A172 (cell line): Measurements from ENCODE around the gene MMP25. TPM values are rescaled to one million over a fixed set of nuclear protein-coding genes. Genes with fewer than 3 reads are reported as not detected.

Experiments used
- DNase-seq: peaks from one replicate; pipeline ENCODE4 v3.0.0-alpha.2; 2015; ENCODE audit warnings: low spot score
- total RNA-seq: library from RNA; depleted of rRNA; stranded (reverse); fragments of >200 nt; shearing (Covaris generic); gene quantifications from 2 replicates; pipeline ENCODE4 v1.2.3, GENCODE V29; 2014; rRNA removed

The MMP25 gene, protein sequence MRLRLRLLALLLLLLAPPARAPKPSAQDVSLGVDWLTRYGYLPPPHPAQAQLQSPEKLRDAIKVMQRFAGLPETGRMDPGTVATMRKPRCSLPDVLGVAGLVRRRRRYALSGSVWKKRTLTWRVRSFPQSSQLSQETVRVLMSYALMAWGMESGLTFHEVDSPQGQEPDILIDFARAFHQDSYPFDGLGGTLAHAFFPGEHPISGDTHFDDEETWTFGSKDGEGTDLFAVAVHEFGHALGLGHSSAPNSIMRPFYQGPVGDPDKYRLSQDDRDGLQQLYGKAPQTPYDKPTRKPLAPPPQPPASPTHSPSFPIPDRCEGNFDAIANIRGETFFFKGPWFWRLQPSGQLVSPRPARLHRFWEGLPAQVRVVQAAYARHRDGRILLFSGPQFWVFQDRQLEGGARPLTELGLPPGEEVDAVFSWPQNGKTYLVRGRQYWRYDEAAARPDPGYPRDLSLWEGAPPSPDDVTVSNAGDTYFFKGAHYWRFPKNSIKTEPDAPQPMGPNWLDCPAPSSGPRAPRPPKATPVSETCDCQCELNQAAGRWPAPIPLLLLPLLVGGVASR
- 0.53 and 1.6 TPM in 2 replicates for total RNA-seq

DNA sequence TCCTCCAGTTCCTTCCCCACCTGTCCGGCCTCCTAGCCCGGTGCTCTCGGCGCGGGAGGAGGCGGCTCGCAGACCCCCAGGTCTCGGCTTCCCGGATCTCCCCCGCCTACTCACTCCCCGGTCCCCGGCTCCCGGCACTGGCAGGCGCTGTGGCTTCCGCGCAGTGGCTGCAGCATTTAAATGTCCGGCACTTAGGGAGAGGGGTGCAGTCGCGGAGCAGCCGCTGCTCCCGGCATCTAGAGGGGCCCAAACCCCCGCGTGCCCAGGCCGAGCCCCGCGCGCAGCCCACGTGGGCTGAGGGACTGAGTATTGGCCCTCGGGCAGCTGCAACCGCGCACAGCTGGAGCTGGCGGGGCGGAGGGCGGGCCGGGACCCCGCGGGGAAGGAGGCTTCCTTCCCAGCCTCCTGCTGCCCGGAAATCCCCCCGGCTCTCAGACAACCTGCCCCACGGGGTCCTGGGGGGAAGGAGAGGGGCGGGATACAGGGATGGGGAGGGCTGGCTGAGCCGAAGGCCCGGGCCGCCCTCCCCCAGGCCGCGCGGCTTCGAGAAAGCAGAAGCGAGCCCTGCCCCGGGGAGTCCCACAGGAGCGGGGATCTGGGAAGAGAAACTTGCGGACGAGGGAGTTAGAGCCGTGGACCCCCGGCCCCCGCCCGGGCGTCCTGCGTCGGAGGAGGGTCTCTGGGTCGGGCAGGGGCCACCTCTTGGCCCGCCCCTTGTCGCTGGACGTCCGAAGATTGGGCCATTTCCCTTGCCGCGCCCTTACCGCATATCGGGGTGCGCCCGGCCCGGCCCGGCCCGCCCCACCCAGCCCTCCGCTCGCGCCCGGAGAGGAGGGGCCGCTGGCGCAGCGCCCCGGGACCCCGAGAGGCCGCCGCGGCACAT, at the start of gene MMP25:
MMP25 (plus strand) TSS at position 804 of the 883 bp plus-strand sequence. CDS start 357 bp downstream, outside the sequence.
- DNase-seq: no peak

DNA sequence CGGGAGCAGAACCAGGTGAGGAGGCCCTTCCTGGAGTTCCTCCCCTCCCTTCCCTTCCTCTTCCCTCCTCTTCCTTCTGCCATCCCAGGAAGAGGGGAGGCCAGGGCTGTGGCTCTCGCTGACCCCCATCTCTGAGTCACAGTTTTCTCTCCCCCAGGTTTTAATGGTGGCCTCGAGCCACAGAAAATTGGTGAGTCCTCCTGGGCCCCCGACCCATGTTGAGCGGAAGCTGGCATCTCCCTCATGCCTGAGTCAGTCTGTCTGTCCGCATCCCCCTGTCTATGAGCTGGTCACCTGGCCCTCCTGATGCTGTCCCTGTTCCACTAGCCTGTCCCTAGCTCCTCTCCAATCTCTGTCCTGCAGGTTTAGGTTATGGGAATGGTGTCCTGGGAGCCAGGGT, 46.4 kb upstream of the MMP25 start:
- no peak for DNase-seq

DNA sequence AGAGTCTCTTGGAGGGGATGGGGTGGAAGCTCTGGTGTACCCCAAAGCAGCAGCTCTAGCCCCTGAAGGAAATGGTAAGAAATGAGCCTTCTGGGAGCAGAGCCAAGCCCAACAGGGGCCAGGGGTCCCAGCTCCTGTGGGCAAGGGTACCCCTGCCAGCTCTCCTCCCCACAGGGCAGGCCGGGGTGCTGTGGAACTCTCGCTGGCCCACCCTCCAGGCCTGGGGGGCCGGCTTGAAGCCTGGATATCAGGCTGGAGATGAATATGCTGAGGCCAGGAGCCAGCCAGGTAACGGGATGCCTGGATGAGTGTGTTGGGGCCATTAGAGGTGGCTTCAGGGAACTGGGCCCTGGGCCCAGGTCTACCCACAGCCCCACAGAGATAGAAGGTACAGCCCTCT, 45.8 kb upstream of the MMP25 start:
- DNase-seq: no peak

DNA sequence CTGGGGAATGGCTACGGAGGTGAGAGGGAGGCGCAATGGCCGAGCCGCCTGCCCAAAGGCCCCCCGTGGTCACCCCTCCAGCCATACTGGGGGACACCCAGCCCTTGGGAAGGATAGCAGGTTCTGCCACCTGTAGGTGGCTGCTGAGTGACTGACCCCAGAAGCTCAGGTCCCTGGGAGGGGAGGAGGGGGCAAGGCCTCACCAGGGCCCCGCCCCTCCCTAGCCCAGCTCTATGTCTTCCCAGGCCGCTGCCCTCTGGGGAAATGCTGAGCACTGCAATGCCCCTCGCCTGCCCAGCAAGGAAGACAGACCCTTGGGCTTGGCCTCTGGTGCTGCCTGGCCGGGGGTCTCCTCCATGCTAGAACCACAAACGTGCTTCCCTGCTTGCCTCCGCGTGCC, 45.0 kb upstream of the MMP25 start:
- DNase-seq: no peak

DNA sequence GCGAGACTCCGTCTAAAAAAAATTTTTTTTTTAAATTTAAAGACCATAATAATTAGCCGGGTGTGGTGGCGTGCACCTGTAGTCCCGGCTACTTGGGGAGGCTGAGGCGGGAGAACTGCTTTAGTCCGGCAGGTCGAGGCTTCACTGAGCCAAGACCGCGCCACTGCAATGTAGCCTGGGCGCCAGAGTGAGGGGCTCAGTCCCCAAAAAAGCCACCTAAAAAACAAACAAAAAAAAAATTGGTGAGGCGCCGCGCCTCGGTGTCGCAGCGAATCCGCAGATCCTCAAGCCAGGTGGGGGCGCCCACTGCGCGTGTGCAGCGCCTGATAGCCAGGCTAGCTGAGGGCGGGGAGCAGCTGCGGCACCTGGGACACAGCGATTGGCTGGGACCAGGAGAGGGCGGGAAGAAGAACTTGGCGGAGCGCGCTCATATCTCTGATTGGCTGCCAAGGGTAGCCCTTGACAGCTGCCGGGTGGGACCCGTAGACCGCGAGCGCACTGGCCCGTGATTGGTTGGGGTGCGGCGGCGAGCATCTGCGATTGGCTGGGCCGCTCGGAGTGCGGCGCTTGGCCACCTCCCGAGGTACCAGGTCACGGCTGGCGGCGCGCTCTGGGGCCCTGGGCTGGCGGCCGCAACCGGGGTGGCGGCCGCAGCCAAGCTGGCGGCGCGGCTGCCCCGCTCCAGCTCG, 42.6 kb upstream of the MMP25 start:
- DNase-seq: peak; percentile 99

DNA sequence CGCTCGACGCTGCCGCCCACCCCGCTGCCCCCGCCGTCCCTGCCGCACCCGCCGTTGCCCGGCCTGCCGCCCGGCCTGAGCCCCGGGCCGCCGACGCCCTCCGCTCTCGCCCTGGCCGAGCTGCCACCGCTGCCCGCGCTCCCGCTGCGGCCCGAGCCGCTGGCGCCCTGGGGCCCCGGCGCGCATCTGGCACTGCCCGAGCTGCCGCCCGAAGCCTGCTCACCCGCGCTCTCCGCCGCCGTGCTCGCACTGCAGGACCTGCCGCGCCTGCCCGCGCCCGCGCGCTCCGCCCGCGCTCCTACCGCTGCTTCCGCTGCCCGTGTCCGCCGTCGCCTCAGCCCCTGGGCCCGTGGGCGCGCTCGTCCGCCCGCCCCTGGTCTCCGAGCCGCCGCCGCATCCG, 42.0 kb upstream of the MMP25 start:
- DNase-seq: no peak

DNA sequence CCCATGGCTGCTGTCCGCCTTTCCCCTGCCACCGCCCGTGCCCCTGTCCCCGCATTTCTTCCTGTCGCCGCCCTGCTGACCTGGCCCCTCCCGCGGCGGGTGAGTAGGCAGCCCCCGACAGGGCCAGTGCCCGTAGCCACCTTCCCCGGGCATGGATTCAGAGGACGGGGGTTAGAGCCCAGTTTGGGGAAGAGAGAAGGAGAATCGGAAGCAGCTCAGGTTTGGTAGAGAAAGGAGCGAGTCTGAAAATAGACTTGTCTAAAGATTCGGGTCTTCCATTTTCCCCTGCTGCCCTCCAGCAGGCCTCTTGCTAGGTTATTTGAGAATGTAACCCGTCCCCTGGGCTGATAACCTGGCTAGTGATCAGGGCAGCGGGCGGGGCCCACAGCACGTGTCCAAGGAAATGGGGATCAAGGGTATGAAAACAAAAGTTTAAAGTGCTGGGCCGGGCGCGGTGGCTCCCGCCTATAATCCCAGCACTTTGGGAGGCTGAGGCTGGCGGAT, 41.5 kb upstream of the MMP25 start:
- DNase-seq: no peak

DNA sequence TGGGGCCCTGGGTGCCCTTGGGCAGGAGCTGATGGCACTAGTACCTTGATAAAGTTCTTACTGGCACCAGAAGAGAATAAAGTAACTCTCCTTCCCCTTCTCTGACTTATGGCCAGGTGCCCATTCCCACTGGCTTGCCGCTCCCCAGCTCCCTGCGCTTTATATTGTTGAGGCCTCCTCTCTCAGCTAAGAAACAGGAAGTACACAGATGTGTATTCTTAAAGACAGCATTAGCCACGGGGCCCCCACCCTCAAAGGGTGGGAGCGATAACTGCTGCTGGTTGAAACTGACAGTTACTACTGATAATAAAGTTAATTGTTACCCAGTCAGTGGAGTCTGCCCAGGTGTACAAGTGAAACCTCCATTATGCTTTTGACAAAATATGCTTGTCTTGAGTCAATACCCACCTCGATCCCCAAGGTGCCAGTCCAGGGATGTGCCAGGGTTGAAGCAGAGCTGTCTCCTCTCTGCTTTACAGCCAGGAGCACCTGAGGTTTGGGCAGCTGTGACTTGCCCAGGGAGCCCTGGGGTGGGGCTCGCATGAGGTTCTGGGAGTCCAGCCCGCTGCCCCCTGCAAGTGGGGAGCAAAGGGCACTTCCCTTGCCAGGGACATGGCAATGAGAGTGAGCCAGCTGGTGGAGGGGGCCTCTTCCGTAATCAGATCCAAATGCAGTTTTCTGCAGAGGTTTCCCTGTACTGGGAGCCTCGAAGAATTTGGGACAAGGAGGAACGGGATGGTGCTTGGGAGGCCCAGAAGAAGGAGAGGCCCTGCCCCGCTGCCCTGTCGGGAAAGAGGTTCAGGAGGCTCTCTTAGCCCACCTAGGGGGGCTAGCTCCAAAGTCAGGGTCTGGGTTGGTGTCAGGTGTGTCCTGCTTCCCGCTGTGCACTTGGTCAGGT, 39.1 kb upstream of the MMP25 start:
- DNase-seq: no peak

DNA sequence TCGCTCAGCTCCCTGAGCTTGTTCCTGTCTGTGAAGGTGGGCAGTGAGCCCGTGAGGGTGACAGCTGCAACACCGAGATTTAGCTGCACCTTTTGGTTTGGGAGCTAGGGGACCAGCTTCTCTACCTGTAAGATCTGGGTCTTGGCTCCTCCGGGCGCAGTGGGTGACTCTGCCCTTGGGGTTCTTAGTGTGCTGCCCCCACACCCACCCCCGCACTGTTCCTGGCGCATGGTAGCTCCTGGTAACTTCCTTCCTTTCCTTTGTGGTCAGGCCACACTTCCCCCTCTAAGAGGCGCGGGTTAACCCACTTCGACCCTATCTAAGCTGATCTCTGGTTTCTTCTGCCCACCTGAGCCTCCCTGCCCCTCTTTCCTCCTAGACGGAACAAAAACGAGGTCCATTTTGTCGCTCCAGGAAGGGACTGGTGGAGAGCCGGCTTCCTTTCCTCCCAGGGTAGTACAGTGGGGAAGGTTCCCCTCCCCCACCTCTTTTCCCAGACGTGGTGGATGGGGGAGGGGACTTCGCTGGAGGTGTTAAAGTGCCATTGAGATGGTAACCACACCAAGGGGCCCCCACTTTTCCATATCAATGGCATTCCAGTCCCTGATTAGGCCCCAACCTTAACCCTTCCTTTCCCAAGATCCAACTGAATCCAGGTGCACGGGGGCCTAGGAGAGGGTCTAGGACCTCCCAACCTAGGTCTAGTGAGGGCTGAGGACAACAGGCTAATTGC, 38.2 kb upstream of the MMP25 start:
- no peak for DNase-seq

DNA sequence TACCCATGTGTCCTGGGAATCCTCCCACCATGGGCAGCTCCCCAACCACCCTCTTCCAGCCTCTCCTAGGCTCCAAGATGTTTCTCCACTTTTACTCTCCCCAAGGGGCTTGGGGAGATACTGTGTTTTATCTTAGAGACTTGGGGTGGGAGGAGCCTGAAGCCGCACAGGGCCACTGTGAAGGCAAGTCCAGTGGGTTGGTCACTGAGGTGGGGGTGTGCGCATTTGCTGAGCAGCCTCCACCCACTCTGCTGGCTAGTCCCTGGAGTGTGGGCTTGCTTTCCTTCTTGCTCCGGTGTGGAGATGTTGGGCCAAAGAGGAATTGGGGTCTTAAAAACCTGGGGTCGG, 37.7 kb upstream of the MMP25 start:
- no peak for DNase-seq

DNA sequence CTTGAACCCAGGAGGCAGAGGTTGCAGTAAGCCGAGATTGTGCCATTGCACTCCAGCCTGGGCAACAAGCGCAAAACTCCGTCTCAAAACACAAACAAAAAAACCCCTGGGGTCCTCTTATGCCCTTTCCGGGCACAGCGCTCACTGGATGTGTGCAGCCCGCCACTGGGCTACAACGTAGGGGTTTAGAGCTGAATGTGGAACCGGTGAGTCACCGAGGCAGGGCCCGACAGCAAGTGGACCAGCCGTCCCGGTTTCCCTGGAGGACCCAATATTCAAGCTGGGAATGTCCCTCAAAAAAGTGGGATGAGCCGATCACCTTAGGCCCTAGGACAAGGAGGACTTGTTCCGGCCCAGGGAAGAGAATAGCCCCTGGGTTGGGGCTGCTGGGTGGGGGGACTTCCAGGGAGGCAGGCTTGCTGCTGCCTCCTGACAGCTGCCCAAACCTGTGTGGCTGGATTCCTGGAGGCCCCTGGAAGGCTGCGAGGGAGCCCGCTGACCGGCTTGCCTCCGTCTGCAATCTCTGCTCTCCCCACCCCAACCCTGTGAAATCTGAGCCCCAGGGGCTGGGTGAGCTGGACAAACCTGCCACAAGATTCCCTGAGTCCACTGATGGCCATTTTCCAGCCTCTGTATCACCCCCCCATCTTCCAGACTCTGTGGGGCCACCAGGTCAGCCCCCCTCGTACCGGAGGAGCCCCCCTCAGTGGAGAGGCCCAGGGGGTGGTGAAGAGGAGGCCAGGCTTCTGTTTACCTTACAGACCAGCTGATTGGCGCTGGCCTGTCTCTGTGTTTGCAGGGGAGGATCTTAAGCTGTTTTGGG, 36.6 kb upstream of the MMP25 start:
- DNase-seq: no peak

DNA sequence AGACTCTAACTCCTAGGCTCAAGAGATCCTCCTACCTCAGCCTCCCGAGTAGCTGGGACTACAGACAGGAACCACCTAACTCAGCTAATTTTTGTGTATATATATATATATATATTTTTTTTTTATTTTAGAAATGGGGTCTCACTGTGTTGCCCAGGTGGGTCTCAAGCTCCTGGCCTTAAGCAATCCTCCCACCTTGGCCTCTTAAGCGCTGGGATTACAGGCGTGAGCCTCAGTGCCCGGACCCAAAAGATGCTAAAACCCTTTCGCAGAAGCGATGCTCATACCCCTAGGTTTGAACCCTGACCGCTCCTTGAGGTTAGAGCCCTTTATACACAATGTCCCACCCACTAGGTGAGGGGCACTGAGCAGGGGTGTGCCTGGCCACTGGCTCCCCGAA, 35.9 kb upstream of the MMP25 start:
- no peak for DNase-seq

DNA sequence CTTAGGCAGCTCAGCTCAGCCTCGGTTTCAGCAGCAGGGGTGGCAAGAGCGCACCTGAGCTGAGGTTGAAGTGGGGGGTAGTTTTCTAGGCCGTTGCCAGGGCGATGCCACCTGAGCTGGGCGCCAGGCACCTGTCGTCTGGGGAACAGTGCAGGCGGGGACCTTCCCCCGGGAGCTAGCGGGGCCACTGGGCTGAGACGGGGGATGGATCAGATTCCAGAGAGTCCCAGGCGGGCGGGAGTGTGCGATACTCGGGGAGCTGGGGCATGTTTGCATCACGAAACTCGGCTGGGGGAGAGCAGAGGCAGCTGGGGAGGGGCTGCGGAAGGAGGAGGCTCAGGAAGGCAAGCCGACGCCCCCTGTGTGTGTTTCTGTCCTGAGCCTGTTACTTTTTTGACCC, 34.1 kb upstream of the MMP25 start:
- no peak for DNase-seq

DNA sequence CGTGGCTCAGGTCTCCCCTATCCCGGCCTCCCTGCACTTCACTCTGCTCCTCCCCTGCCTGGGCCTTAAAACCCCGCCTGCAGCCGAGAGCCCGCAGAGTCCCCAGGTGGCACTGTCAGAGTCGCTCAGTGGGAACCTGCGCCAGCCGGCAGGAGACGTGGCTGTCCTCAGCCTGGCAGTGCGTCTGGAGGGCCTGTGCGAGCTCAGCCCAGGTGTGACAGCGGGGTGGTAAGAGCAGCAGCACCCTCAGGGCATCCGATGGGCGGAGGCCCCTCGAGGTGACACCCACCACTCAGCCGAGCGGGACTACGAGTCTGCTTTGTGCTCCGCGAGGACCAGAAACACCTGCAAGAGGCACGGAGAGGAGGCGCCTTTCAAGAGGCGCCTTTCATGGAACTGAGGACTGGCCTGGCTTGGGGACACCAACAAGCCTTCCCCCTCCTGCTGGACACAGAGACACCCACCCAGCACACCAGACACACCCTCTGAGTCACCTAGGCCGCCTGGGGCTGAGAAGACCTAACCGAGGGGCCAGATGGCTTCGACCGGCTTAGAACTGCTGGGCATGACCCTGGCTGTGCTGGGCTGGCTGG, 33.4 kb upstream of the MMP25 start, which contains the start of gene CLDN9:
CLDN9 (plus strand) TSS at position 96 of the 593 bp plus-strand sequence; CDS start at position 536, 440 bp downstream.
- DNase-seq: peak; percentile 67

DNA sequence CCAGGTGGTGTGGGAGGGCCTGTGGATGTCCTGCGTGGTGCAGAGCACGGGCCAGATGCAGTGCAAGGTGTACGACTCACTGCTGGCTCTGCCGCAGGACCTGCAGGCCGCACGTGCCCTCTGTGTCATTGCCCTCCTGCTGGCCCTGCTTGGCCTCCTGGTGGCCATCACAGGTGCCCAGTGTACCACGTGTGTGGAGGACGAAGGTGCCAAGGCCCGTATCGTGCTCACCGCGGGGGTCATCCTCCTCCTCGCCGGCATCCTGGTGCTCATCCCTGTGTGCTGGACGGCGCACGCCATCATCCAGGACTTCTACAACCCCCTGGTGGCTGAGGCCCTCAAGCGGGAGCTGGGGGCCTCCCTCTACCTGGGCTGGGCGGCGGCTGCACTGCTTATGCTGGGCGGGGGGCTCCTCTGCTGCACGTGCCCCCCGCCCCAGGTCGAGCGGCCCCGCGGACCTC, 32.8 kb upstream of the MMP25 start:
- DNase-seq: peak; percentile 55

DNA sequence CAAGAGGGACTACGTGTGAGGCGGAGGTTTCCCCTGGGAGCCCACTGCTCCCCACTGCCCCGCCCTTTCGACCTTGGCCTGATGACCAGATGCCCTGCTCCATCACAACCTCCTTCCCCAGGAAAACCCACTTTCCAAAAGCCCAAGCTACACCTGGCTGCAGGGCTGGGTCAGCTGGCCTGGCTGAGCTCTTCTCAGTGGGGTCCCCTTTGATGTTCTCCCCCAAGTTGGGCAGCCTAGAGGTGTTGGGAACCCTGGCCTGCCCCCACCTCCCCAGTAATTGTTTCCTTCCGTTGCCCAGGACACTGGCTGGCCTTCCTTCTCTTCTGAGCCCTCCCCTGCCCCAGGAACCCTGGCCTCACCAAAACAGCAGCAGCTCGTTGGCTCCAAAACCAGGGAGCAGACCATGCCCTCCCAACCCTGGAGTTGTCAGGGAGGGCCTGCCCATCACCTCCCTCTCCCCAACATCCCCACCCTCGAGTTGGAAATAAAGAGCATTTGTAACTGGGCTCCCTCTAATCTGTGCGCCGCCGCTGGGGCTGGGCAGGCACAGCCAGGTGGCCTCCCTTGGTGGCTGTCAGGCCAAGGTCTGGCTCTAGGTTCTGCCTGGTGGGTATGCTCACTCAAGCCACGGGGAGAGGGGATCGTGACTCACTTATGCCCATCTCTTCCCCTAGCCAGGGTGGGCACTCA, 32.2 kb upstream of the MMP25 start:
- no peak for DNase-seq

DNA sequence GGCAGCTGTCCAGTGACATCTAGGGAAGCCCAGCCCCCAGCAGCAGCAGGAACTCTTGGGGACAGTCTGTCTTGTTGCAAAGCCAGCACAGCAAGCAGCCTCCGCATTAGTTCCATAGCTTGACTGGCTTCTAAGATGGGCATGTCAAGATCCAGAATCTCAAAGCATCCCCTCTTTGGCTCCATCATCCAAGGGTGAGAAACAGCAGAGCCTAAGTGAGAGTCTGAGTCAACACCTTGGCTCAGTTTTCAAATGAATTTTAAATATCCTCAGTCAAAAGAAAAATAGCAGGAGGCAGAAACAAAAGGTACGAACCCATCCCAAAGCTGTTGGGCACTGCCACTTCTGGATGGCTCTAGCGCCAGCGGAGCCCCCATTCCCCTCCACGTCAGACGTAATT, 31.4 kb upstream of the MMP25 start:
- no peak for DNase-seq
